Upper lobe of right lung (tissue), 1 donor: Measurements from ENCODE around the gene CNTN1. TPM values are rescaled to one million over a fixed set of nuclear protein-coding genes. Genes with fewer than 3 reads are reported as not detected.

Experiments
- ATAC-seq: fragments of 200-7000 bp; cut with Tn5 transposase; one replicate; pipeline ENCODE4 v1.9.1; 2020; ENCODE audit warnings: mild to moderate bottlenecking, moderate library complexity
- DNase-seq: peaks from one replicate; pipeline ENCODE4 v3.0.0-alpha.2; 2020
- H3K27ac ChIP-seq: fragments of 200-600 bp; one replicate; pipeline ENCODE4 v1.8.0; 2022
- H3K27me3 ChIP-seq: fragments of 200-600 bp; one replicate; pipeline ENCODE4 v1.8.0; 2022; ENCODE audit warnings: mild to moderate bottlenecking
- H3K36me3 ChIP-seq: fragments of 200-600 bp; one replicate; pipeline ENCODE4 v1.8.0; 2022
- H3K4me1 ChIP-seq: fragments of 200-600 bp; one replicate; pipeline ENCODE4 v1.8.0; 2022
- H3K4me3 ChIP-seq: fragments of 200-600 bp; one replicate; pipeline ENCODE4 v1.8.0; 2022; ENCODE audit warnings: mild to moderate bottlenecking
- H3K9me3 ChIP-seq: fragments of 200-600 bp; one replicate; pipeline ENCODE4 v1.8.0; 2022
- CTCF ChIP-seq: fragments of 200-600 bp; IDR thresholded peaks from one replicate; pipeline ENCODE4 v1.8.0; 2022; ENCODE audit warnings: antibody characterized with exemption
- intact Hi-C: fragments of 100-400 bp; cut with DNase I; formaldehyde crosslinking; loops from one replicate; pipeline ENCODE4 v1.11.0; 2022
- total RNA-seq: library from RNA; stranded (reverse); fragmentation: NEBNext Ultra II Directional; extraction: Animal tissue kit (Norgen Biotek cat#: 25700); gene quantifications from one replicate; pipeline ENCODE4 v1.2.1, GENCODE V29; 2021
- donor health status: DM: no; HTN: yes; CAD: no; lungs with severe emphysema.

The CNTN1 gene
- total RNA-seq, 1 donor from 2014 or later: 15.1 TPM

DNA sequence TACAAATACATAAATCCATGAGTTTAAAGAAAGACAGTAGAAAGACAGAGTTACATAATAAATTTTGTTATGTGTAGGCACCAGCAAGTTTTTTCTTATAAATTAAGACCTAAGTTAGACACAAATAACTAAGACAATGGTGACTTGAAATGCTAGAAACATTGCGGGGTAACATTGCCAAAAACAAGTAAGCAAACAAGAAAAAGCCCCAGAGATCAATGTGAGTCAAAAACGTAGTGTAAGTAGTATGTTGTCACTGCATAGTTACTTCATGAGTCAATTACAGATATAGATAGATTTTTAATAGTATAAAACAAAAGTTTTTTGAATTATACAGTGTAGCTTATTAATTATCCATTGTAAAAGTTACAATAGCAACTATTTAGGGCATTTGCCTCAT lies 83.4 kb downstream of the CNTN1 start:
- intact Hi-C loops: no loop called here
- Histone ChIP-seq H3K9me3 (no peaks in the 10 kb centered on the region), H3K27me3 (no peaks in the 10 kb centered on the region), H3K36me3 (no peaks in the 10 kb centered on the region), H3K27ac (no peak overlapping the region), H3K4me1 (no peaks in the 10 kb centered on the region), H3K4me3 (no peak overlapping the region)
- no peak for TF ChIP-seq CTCF
- ATAC-seq: no peak
- DNase-seq: no peak

- DNase-seq (no peak), ATAC-seq (no peak)
- no peak overlapping the region for H3K4me3 ChIP-seq
- intact Hi-C loops: no loop called here
- no peak for TF ChIP-seq CTCF
- no peaks in the 10 kb centered on the region for H3K4me1 ChIP-seq
- no peaks in the 10 kb centered on the region for H3K27me3 ChIP-seq
- no peaks in the 10 kb centered on the region for H3K9me3 ChIP-seq
- H3K27ac ChIP-seq: no peak overlapping the region
- H3K36me3 ChIP-seq: no peaks in the 10 kb centered on the region
Measured at GRCh38 chr12:40784102-40784501, 91.9 kb downstream of the CNTN1 start.

- no peak for TF ChIP-seq CTCF
- Histone ChIP-seq H3K27ac (no peak overlapping the region), H3K4me3 (no peak overlapping the region), H3K36me3 (no peaks in the 10 kb centered on the region), H3K27me3 (no peaks in the 10 kb centered on the region), H3K9me3 (no peaks in the 10 kb centered on the region), H3K4me1 (no peaks in the 10 kb centered on the region)
- DNase-seq (no peak), ATAC-seq (no peak)
- intact Hi-C loops: no loop called here
Measured at GRCh38 chr12:40788276-40788675, 96.0 kb downstream of the CNTN1 start.

DNA sequence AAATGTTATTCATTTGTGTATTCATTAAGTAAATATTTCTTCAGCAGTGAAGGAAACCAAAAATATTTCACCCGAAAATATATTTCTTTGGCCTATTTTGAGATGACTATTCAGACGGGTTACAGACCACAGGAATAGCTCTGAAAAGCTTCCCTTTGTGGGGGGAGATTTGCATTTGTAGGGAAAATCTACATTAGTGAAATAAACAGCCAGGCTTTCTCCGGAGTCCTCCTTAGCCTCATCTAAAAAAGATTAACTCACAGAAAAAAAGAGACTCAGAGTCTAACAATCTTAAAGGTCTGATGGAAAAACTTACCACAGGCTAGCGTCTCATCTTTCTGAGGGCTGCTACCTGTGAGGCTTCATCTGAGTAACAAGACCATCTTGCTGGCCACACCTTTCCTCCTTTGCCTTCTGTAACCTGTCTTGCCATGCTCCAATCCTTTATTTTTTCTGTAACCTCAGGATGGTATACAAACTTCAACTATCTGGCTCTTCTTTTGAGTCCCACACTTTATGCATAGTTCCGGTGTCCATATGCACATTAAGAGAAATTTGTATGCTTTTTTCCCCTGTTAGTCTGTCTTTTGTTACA lies 100.7 kb downstream of the CNTN1 start:
- intact Hi-C loops: no loop called here
- no peaks in the 10 kb centered on the region for H3K36me3 ChIP-seq

GRCh38 chr12:40793471-40793870 lies 101.2 kb downstream of the CNTN1 start:
- DNase-seq: no peak
- no peak overlapping the region for H3K4me3 ChIP-seq
- no peaks in the 10 kb centered on the region for H3K27me3 ChIP-seq
- intact Hi-C loops: no loop called here
- ATAC-seq: no peak
- H3K27ac ChIP-seq: no peak overlapping the region
- no peaks in the 10 kb centered on the region for H3K9me3 ChIP-seq
- no peaks in the 10 kb centered on the region for H3K36me3 ChIP-seq
- no peaks in the 10 kb centered on the region for H3K4me1 ChIP-seq
- no peak for TF ChIP-seq CTCF

More for the DNA sequence above, 100.7 kb downstream of the CNTN1 start:
- Histone ChIP-seq H3K27ac (no peak overlapping the region), H3K27me3 (no peaks in the 10 kb centered on the region), H3K9me3 (no peaks in the 10 kb centered on the region), H3K4me3 (no peak overlapping the region), H3K4me1 (no peaks in the 10 kb centered on the region)
- no peak for DNase-seq
- TF ChIP-seq CTCF: no peak
- no peak for ATAC-seq

DNA sequence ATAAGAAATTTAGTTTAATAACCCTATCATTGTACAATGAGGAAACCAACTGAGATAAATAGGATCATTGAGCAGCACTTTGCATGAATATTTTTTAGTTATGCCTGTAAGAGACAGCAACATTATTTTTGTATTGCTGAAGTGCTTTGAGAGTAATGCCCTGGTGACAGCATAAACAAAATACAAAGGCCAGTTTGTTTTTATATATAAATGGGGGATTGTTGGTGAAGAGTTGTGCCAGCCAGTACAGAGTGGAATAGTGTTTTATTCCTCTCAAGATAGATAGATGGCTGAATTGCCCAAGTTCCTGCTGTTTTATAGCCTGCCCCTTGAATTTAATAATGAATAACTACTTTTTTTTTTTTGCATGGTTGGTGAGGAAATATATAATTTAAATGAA lies 101.8 kb downstream of the CNTN1 start:
- intact Hi-C loops: no loop called here
- Histone ChIP-seq H3K27ac (no peak overlapping the region), H3K36me3 (no peaks in the 10 kb centered on the region), H3K4me1 (no peaks in the 10 kb centered on the region), H3K4me3 (no peak overlapping the region), H3K27me3 (no peaks in the 10 kb centered on the region), H3K9me3 (no peaks in the 10 kb centered on the region)
- no peak for TF ChIP-seq CTCF
- DNase-seq (no peak), ATAC-seq (no peak)
